ENCODE data around the gene XPO5. TPM values are rescaled to one million over a fixed set of nuclear protein-coding genes. Genes with fewer than 3 reads are reported as not detected.

The XPO5 gene
- total RNA-seq, 1 experiment from 2014 or later: 77.4 TPM

DNA sequence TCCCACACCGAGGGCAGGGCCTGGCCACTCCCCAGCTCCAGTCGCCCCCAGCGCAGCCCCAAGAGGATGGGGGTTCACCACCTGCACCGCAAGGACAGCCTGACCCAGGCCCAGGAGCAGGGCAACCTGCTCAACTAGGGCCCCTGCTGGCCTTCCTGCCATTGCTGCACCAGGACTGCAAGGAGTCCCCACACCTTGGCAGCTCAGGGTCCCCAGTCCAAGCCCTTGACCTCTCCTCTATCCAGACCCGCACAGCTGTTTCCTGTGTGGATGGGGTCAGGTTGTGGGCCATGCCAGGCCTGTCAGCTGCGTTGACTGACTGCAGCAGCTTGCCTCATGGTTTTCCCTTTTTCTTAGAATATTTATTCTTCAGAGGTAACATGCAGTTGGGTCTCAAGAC, 70.1 kb downstream of the XPO5 start:
- ChIA-PET CTCF (interaction anchor here (1.9 to 3.8 kb wide), 4 partner anchors 10 to 50 kb away, joined by 7 to 31 read pairs (median 16); partner anchors contain the start of gene DLK2), RAD21 (ENCODE audit: low non-redundant PET in 1 of 2, low total read pairs in 2 of 2, uncharacterized antibody in 2 of 2, unreplicated experiment in 2 of 2) (no interaction called here), POLR2A (no interaction called here)
- no peak overlapping the region for H3K4me3 ChIP-seq (replicated peaks in 1 of 2; ENCODE audit: low read depth in 1 of 2, low read length in 2 of 2)
- no peak overlapping the region for H3K9ac ChIP-seq (ENCODE audit: low read length)
- peaks cover 7 to 18% of the 10 kb centered on the region in 2 experiments; a peak in 2 of 4 replicates for H3K36me3 ChIP-seq (ENCODE audit: control insufficient read depth in 1 of 2, insufficient read depth in 2 of 2, low read length in 2 of 2)
- no peak for ATAC-seq
- H4K20me1 ChIP-seq (ENCODE audit: insufficient read depth): no peaks in the 10 kb centered on the region
- H3K4me2 ChIP-seq (ENCODE audit: low read length): no peak overlapping the region
- no peaks in the 10 kb centered on the region for H3K27me3 ChIP-seq (ENCODE audit: insufficient read depth, low read length)
- peaks cover 10 to 21% of the 10 kb centered on the region in 2 experiments; a peak in 3 of 4 replicates for H3K4me1 ChIP-seq (ENCODE audit: control insufficient read depth in 1 of 2, insufficient read depth in 2 of 2, low read length in 2 of 2)
- no peaks in the 10 kb centered on the region for H3K9me3 ChIP-seq (ENCODE audit: control insufficient read depth in 1 of 2, insufficient read depth in 1 of 2, low read depth in 1 of 2, low read length in 2 of 2)
- intact Hi-C loops (cut with micrococcal nuclease): loop anchor here (1.0 to 10.0 kb wide), 4 partner anchors 51 to 277 kb away; partner anchors contain the start of genes DLK2, DNPH1 and ZNF318
- BruUV-seq (replicated peaks): no TSS peak
- no peaks in the 10 kb centered on the region for H3K9me2 ChIP-seq (ENCODE audit: insufficient read depth)
- no peak overlapping the region for H2AFZ ChIP-seq (ENCODE audit: low read depth, low read length, poor library complexity, severe bottlenecking)
- H3K27ac ChIP-seq (ENCODE audit: low read depth, low read length): no peak overlapping the region
- no peaks in the 10 kb centered on the region for H3K79me2 ChIP-seq (ENCODE audit: insufficient read depth, low read length)
- DNase-seq (ENCODE audit: low read depth, low spot score): no peak
- TF ChIP-seq SRF (IDR thresholded peaks at IDR 0.05; ENCODE audit: low read depth): no peak
- no peak for TF ChIP-seq YY1 (IDR thresholded peaks at IDR 0.05; ENCODE audit: extremely low read depth, insufficient replicate concordance, low read depth, low read length)
- no peak for TF ChIP-seq RAD21 (IDR thresholded peaks at IDR 0.05; ENCODE audit: low read depth)
- no peak for TF ChIP-seq CBX3 (IDR thresholded peaks at IDR 0.05; ENCODE audit: low read depth)
- TF ChIP-seq, protein P1, sequence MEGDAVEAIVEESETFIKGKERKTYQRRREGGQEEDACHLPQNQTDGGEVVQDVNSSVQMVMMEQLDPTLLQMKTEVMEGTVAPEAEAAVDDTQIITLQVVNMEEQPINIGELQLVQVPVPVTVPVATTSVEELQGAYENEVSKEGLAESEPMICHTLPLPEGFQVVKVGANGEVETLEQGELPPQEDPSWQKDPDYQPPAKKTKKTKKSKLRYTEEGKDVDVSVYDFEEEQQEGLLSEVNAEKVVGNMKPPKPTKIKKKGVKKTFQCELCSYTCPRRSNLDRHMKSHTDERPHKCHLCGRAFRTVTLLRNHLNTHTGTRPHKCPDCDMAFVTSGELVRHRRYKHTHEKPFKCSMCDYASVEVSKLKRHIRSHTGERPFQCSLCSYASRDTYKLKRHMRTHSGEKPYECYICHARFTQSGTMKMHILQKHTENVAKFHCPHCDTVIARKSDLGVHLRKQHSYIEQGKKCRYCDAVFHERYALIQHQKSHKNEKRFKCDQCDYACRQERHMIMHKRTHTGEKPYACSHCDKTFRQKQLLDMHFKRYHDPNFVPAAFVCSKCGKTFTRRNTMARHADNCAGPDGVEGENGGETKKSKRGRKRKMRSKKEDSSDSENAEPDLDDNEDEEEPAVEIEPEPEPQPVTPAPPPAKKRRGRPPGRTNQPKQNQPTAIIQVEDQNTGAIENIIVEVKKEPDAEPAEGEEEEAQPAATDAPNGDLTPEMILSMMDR (IDR thresholded peaks at IDR 0.05 in 2 of 3, conservative IDR thresholded peaks at IDR 0.05 in 1 of 3; ENCODE audit: borderline replicate concordance in 1 of 3, insufficient read depth in 1 of 3, low read depth in 2 of 3, low read length in 2 of 3): no peak
- TF ChIP-seq, protein P2, sequence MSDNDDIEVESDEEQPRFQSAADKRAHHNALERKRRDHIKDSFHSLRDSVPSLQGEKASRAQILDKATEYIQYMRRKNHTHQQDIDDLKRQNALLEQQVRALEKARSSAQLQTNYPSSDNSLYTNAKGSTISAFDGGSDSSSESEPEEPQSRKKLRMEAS (IDR thresholded peaks at IDR 0.05): no peak
- TF ChIP-seq ZFX (IDR thresholded peaks at IDR 0.05): no peak
- TF ChIP-seq CEBPB (IDR thresholded peaks at IDR 0.05; ENCODE audit: low read depth): no peak
- TF ChIP-seq EZH2 (IDR thresholded peaks at IDR 0.05): no peak
- TF ChIP-seq, protein P3, sequence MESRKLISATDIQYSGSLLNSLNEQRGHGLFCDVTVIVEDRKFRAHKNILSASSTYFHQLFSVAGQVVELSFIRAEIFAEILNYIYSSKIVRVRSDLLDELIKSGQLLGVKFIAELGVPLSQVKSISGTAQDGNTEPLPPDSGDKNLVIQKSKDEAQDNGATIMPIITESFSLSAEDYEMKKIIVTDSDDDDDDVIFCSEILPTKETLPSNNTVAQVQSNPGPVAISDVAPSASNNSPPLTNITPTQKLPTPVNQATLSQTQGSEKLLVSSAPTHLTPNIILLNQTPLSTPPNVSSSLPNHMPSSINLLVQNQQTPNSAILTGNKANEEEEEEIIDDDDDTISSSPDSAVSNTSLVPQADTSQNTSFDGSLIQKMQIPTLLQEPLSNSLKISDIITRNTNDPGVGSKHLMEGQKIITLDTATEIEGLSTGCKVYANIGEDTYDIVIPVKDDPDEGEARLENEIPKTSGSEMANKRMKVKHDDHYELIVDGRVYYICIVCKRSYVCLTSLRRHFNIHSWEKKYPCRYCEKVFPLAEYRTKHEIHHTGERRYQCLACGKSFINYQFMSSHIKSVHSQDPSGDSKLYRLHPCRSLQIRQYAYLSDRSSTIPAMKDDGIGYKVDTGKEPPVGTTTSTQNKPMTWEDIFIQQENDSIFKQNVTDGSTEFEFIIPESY (IDR thresholded peaks at IDR 0.05; ENCODE audit: extremely low read depth, insufficient replicate concordance, low read length): no peak
- TF ChIP-seq ELF1 (IDR thresholded peaks at IDR 0.05; ENCODE audit: borderline replicate concordance, low read depth): no peak
- TF ChIP-seq, protein P4, sequence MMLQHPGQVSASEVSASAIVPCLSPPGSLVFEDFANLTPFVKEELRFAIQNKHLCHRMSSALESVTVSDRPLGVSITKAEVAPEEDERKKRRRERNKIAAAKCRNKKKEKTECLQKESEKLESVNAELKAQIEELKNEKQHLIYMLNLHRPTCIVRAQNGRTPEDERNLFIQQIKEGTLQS (IDR thresholded peaks at IDR 0.05): no peak
- TF ChIP-seq, protein P5, sequence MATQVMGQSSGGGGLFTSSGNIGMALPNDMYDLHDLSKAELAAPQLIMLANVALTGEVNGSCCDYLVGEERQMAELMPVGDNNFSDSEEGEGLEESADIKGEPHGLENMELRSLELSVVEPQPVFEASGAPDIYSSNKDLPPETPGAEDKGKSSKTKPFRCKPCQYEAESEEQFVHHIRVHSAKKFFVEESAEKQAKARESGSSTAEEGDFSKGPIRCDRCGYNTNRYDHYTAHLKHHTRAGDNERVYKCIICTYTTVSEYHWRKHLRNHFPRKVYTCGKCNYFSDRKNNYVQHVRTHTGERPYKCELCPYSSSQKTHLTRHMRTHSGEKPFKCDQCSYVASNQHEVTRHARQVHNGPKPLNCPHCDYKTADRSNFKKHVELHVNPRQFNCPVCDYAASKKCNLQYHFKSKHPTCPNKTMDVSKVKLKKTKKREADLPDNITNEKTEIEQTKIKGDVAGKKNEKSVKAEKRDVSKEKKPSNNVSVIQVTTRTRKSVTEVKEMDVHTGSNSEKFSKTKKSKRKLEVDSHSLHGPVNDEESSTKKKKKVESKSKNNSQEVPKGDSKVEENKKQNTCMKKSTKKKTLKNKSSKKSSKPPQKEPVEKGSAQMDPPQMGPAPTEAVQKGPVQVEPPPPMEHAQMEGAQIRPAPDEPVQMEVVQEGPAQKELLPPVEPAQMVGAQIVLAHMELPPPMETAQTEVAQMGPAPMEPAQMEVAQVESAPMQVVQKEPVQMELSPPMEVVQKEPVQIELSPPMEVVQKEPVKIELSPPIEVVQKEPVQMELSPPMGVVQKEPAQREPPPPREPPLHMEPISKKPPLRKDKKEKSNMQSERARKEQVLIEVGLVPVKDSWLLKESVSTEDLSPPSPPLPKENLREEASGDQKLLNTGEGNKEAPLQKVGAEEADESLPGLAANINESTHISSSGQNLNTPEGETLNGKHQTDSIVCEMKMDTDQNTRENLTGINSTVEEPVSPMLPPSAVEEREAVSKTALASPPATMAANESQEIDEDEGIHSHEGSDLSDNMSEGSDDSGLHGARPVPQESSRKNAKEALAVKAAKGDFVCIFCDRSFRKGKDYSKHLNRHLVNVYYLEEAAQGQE (IDR thresholded peaks at IDR 0.05; ENCODE audit: low read depth): no peak
- no peak for TF ChIP-seq POLR2A (IDR thresholded peaks at IDR 0.05; ENCODE audit: borderline replicate concordance, extremely low read depth, insufficient read depth, insufficient read length)
- TF ChIP-seq SP1 (IDR thresholded peaks at IDR 0.05; ENCODE audit: low read depth): no peak
- no peak for TF ChIP-seq FOSL1 (IDR thresholded peaks at IDR 0.05; ENCODE audit: low read depth)
- TF ChIP-seq POLR2AphosphoS5 (IDR thresholded peaks at IDR 0.05; ENCODE audit: low read depth, low read length): no peak; the same call in 1 of the 2 replicates

All from HCT116 (cell line).